ENCODE data around the gene TMEM87B. TPM values are rescaled to one million over a fixed set of nuclear protein-coding genes. Genes with fewer than 3 reads are reported as not detected.

The TMEM87B gene
- total RNA-seq, 1 donor from 2014 or later = 15.4 TPM

- Mint-ChIP-seq H3K27ac (no peak overlapping the region), H3K36me3 (ENCODE audit: insufficient read depth) (peaks cover 2% of the 10 kb centered on the region), H3K9me3 (ENCODE audit: low read depth) (peaks cover 23% of the 10 kb centered on the region), H3K27me3 (no peaks in the 10 kb centered on the region), H3K4me3 (ENCODE audit: low read depth) (no peak overlapping the region), H3K4me1 (ENCODE audit: low read depth) (peaks cover 30% of the 10 kb centered on the region)
- no peak for TF ChIP-seq CTCF (IDR thresholded peaks at IDR 0.05; ENCODE audit: unreplicated experiment)
- DNase-seq (ENCODE audit: low spot score, unreplicated experiment) = no peak
Measured at GRCh38 chr2:112045446-112046014, 9.5 kb upstream of the TMEM87B start.

GRCh38 chr2:112046231-112046630 lies 8.8 kb upstream of the TMEM87B start:
- Mint-ChIP-seq H3K9me3 (ENCODE audit: low read depth) (peaks cover 23% of the 10 kb centered on the region), H3K4me3 (ENCODE audit: low read depth) (no peak overlapping the region), H3K36me3 (ENCODE audit: insufficient read depth) (peaks cover 2% of the 10 kb centered on the region), H3K27ac (no peak overlapping the region), H3K27me3 (no peaks in the 10 kb centered on the region), H3K4me1 (ENCODE audit: low read depth) (peaks cover 28% of the 10 kb centered on the region)
- TF ChIP-seq CTCF (IDR thresholded peaks at IDR 0.05; ENCODE audit: unreplicated experiment) = no peak
- DNase-seq (ENCODE audit: low spot score, unreplicated experiment) = no peak

GRCh38 chr2:112047537-112048235 lies 7.4 kb upstream of the TMEM87B start:
- Mint-ChIP-seq H3K36me3 (ENCODE audit: insufficient read depth) (peaks cover 2% of the 10 kb centered on the region), H3K27ac (peak overlapping the region; percentile 67), H3K27me3 (no peaks in the 10 kb centered on the region), H3K9me3 (ENCODE audit: low read depth) (peaks cover 23% of the 10 kb centered on the region), H3K4me1 (ENCODE audit: low read depth) (peaks cover 21% of the 10 kb centered on the region), H3K4me3 (ENCODE audit: low read depth) (no peak overlapping the region)
- DNase-seq (ENCODE audit: low spot score, unreplicated experiment) = no peak
- TF ChIP-seq CTCF (IDR thresholded peaks at IDR 0.05; ENCODE audit: unreplicated experiment) = no peak

GRCh38 chr2:112048236-112048592 lies 6.9 kb upstream of the TMEM87B start:
- Mint-ChIP-seq H3K27ac (peak overlapping the region; percentile 15), H3K36me3 (ENCODE audit: insufficient read depth) (peaks cover 2% of the 10 kb centered on the region), H3K4me3 (ENCODE audit: low read depth) (no peak overlapping the region), H3K9me3 (ENCODE audit: low read depth) (peaks cover 23% of the 10 kb centered on the region), H3K27me3 (no peaks in the 10 kb centered on the region), H3K4me1 (ENCODE audit: low read depth) (peaks cover 15% of the 10 kb centered on the region)
- DNase-seq (ENCODE audit: low spot score, unreplicated experiment) = no peak
- TF ChIP-seq CTCF (IDR thresholded peaks at IDR 0.05; ENCODE audit: unreplicated experiment) = no peak

GRCh38 chr2:112048887-112049286 lies 6.2 kb upstream of the TMEM87B start:
- Mint-ChIP-seq H3K27me3 (no peaks in the 10 kb centered on the region), H3K9me3 (ENCODE audit: low read depth) (peaks cover 19% of the 10 kb centered on the region), H3K4me3 (ENCODE audit: low read depth) (no peak overlapping the region), H3K27ac (no peak overlapping the region), H3K36me3 (ENCODE audit: insufficient read depth) (peaks cover 2% of the 10 kb centered on the region), H3K4me1 (ENCODE audit: low read depth) (peaks cover 17% of the 10 kb centered on the region)
- peak; percentile 87 for TF ChIP-seq CTCF (IDR thresholded peaks at IDR 0.05; ENCODE audit: unreplicated experiment)
- DNase-seq (ENCODE audit: low spot score, unreplicated experiment) = no peak
